NCI-H146 treated with DMSO at 0.1 percent for 48 hours (cell line): ENCODE results near the gene DPH7.
"Not testable (repeated sequence)": the region's sequence is repeated elsewhere in the genome, so short reads cannot be mapped to it uniquely, and the experiment has no call there.

Experiments used
- DNase-seq: peaks from one replicate; lab custom pipeline; 2025; ENCODE audit not compliant: unreplicated experiment; lab: John Stamatoyannopoulos, UW

The DPH7 gene

GRCh38 chr9:137550958-137551263 lies 27.8 kb downstream of the DPH7 start:
- not testable (repeated sequence) for DNase-seq

DNA sequence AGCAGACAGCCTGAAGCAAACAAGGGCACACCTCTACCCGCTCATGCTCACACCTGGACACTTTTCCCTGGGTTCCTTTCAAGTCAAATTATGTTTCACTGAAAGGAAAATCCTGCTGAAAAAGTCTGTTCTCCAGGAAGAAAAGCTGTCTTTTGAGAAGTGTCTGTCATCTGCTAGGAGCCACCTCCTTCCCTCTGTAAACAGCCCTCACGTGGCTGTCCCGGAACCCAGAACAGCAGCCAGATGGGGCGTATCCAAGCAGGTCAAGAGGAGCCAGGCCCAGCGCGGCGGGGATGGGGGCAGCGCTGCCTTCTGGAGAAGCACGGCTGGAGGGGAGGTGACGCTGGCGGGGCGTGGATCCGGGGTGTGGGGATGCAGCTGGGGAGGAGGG lies 28.5 kb downstream of the DPH7 start, which contains the start of gene PNPLA7:
TSS of gene PNPLA7 (minus strand) at position 172 of the 391 bp plus-strand sequence. CDS start 205 bp downstream, outside the sequence.
- peak; percentile 59 for DNase-seq

- DNase-seq = no peak
Measured at GRCh38 chr9:137547687-137548543, 30.8 kb downstream of the DPH7 start.

- no peak for DNase-seq
Measured at GRCh38 chr9:137545123-137545522, 33.6 kb downstream of the DPH7 start.

DNA sequence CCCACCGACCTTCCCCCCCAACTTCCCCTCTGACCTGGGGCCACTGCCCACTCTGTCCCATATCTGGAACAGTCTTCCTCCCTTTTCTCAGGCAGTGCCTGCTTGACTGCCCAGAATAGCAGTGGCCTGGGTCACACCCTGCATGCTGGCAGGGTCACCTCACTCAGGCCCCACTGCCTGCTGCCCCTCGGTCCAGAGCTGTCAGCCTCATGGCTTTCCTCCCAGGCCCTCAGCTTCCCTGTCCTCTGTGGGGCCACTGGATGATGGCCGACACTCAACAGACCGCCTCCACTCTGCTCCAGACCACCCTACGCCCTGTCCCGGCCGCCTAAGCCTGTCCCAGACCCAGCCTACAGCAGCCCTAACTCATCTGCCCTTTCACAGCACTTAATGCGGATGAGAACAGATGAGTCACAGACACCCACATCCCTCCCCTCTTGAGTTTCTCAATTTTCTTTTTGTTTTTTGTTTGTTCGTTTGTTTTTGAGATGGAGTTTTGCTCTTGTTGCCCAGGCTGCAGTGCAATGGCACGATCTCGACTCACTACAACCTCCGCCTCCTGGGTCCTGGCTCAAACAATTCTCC lies 34.5 kb downstream of the DPH7 start:
- DNase-seq = no peak

DNA sequence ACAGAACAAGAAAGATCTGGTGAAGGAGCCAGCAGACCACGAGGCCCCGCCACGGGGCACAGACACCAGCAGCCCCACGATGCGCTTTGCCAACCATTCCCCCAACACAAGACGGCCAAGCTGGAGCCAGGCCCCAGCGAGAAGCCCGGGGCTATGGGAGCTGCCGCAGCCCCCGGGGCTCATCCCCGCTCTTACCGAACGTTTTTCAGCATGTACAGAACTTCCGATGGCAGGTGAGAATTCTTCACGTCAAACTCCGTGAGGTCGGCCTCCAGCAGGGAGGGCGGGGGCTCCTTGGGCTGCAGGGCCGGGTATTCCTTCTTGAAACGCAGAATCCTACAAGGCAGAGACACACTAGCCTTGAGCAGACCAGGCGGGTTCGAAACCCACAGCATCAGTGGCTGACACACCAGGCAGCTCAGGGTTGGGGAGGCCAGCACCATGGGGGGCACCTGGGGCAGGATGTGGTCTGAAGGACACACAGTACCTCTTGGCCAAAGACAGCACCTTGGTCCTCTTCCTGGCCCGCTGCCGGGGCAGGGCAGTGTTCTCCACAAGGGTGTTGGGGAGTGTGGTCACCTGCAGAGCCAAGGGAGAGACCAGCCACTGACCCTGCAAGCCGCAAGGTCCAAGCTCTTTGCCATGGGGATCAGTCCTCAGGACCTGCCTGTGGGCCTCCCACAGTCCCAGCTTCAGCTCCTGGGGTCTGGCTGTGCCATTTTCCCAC lies 35.3 kb downstream of the DPH7 start:
- DNase-seq = no peak

- DNase-seq = no peak
Measured at GRCh38 chr9:137542486-137542885, 36.2 kb downstream of the DPH7 start.

- DNase-seq = no peak
Measured at GRCh38 chr9:137540536-137540935, 38.2 kb downstream of the DPH7 start.

GRCh38 chr9:137538058-137538457 lies 40.7 kb downstream of the DPH7 start:
- no peak for DNase-seq

GRCh38 chr9:137536594-137537131 lies 42.1 kb downstream of the DPH7 start:
- DNase-seq = not testable (repeated sequence)

DNA sequence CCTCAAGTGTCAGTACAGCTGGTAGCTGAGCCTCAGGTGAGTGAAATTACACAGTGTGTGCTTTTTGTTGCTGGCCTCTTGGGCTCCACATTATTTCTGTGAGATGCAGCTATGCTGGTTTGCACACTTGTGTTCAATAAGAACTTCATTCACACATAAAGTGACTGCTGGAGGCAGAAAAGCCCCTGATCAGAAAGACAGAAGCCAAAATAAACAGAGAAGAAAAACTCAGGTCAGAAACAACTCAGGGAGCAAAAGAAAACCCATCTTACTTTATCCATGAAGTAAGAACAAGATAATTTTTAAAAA lies 43.7 kb downstream of the DPH7 start:
- no peak for DNase-seq

DNA sequence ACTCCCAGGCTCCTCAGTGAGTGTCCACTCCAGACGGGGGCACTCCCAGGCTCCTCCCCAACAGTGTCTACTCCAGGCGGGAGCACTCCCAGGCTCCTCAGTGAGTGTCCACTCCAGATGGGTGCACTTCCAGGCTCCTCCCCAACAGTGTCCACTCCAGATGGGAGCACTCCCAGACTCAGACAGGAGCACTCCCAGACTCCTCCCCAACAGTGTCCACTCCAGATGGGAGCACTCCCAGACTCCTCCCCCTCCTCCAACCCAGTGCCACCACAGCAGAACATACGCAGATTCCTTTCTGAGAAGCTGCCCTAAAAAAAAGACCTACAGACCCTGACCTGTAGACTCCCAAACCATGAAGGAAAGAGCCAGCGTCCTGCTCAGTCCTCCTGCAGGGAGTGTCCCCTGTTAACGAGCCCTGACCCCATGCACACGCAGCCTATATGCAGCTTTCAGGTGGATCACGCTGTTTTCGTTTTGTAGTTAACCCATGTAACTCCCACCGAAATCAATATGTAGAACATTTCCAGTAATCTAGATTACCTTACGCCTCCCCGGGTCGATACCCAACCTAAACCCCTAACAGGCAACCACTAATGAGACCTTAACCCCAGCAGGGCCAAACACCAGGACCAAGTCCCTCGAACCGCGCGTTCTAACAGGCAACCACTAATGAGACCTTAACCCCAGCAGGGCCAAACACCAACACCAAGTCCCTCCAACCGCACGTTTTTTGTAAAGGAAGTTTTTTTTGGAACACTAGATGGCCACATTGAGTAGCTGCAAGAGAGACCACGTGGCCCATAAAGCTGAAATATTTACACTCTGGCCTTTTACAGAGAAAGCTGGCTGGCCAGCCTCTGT lies 44.2 kb downstream of the DPH7 start:
- DNase-seq = peak; percentile 60

- DNase-seq = not testable (repeated sequence)
Measured at GRCh38 chr9:137532891-137533468, 45.7 kb downstream of the DPH7 start.

GRCh38 chr9:137531099-137531765 lies 47.5 kb downstream of the DPH7 start:
- no peak for DNase-seq

GRCh38 chr9:137530331-137530730 lies 48.4 kb downstream of the DPH7 start:
- DNase-seq = no peak

DNA sequence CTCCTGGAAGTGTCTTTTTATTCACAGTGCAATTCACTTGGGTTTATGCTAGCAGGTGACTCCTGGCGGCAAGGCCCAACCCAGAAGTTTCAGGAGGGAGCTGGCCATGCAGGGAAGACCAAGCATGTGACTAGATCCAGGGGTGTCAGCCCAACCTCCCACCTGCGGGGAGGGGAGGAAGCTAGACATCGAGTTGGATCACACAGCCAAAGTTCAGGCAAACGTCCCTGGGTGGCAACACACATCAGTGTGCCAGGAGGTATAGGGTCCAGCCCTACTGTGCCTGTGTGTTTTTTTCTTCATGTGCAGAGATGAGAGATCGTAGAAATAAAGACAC lies 53.8 kb downstream of the DPH7 start:
- DNase-seq = no peak

- DNase-seq = no peak
Measured at GRCh38 chr9:137524161-137524980, 54.4 kb downstream of the DPH7 start.

DNA sequence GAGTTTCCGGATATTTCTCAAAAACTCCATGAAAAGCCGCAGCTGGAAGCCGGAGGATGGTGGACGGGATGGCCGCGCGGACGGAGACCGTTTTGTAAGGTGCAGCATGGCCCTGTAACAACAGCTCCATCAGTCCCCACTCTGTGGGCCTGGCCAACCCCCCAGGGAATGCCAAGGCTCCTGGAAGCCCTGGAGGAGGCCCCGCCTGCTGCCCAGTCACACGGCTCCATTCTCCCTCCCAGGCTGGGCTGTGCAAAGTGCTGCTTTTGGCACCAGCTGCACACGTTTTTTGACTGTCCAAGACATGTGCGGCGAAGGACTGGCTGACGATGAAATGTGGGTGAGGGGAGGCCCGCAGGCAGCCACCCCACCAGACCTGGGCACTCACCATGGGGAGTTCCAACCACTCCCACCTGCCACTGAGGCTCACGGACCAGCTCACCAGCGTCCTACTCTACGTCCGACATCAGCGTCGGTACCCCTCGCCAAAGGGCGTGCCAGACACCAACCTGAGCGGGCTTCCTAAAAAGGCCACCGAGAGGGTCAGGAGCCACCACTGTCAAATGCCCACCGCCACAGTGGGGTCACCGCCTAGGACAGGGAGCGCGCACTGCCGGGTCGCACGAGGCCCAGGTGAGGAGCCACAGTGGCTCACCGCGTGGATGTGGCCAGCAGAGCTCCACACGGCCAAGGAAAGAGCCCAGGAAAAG lies 55.8 kb downstream of the DPH7 start:
- no peak for DNase-seq
